ENCODE measurements around the gene MTUS2.

MTUS2 gene

GRCh38 chr13:29115842-29116241 lies 295.7 kb downstream of the MTUS2 start:
- no peaks in the 10 kb centered on the region for H3K27me3 ChIP-seq (ENCODE audit: insufficient read depth, poor library complexity, severe bottlenecking)
- DNase-seq (ENCODE audit: low read depth in 1 of 2, low spot score in 1 of 2): no peak
- no peak overlapping the region for H3K27ac ChIP-seq (replicated peaks)
- no peak for TF ChIP-seq POLR2AphosphoS5 (IDR thresholded peaks at IDR 0.05; ENCODE audit: low read depth)
- TF ChIP-seq SPI1 (IDR thresholded peaks at IDR 0.05; ENCODE audit: borderline replicate concordance, low read depth): no peak
- TF ChIP-seq GABPA (IDR thresholded peaks at IDR 0.05; ENCODE audit: low read depth): no peak
- no peak overlapping the region for H3K4me3 ChIP-seq (replicated peaks; ENCODE audit: insufficient read depth, low read length)

- no peak for DNase-seq (ENCODE audit: low read depth in 1 of 2, low spot score in 1 of 2)
- TF ChIP-seq SPI1 (IDR thresholded peaks at IDR 0.05; ENCODE audit: borderline replicate concordance, low read depth): no peak
- TF ChIP-seq POLR2AphosphoS5 (IDR thresholded peaks at IDR 0.05; ENCODE audit: low read depth): no peak
- no peak overlapping the region for H3K4me3 ChIP-seq (replicated peaks; ENCODE audit: insufficient read depth, low read length)
- no peak overlapping the region for H3K27ac ChIP-seq (replicated peaks)
- H3K27me3 ChIP-seq (ENCODE audit: insufficient read depth, poor library complexity, severe bottlenecking): no peaks in the 10 kb centered on the region
These were observed 297.5 kb downstream of the MTUS2 start for GRCh38 chr13:29117663-29118062.

GRCh38 chr13:29118471-29118870 lies 298.3 kb downstream of the MTUS2 start:
- H3K4me3 ChIP-seq (replicated peaks; ENCODE audit: insufficient read depth, low read length): no peak overlapping the region
- H3K27ac ChIP-seq (replicated peaks): no peak overlapping the region
- TF ChIP-seq POLR2AphosphoS5 (IDR thresholded peaks at IDR 0.05; ENCODE audit: low read depth) (no peak), REST (IDR thresholded peaks at IDR 0.05; ENCODE audit: insufficient replicate concordance, low read depth) (no peak), GABPA (IDR thresholded peaks at IDR 0.05; ENCODE audit: low read depth) (no peak), CTCF (IDR thresholded peaks at IDR 0.05; ENCODE audit: insufficient read depth, low read length) (no peak), SPI1 (IDR thresholded peaks at IDR 0.05; ENCODE audit: borderline replicate concordance, low read depth) (no peak)

GRCh38 chr13:29125191-29125933 lies 305.2 kb downstream of the MTUS2 start:
- Histone ChIP-seq H3K27ac (replicated peaks) (no peak overlapping the region), H3K4me3 (replicated peaks; ENCODE audit: insufficient read depth, low read length) (no peak overlapping the region)

More at GRCh38 chr13:29118471-29118870, 298.3 kb downstream of the MTUS2 start:
- H3K27me3 ChIP-seq (ENCODE audit: insufficient read depth, poor library complexity, severe bottlenecking): no peaks in the 10 kb centered on the region
- no peak for DNase-seq (ENCODE audit: low read depth in 1 of 2, low spot score in 1 of 2)

More at GRCh38 chr13:29125191-29125933, 305.2 kb downstream of the MTUS2 start:
- no peak for DNase-seq (ENCODE audit: low read depth in 1 of 2, low spot score in 1 of 2)
- H3K27me3 ChIP-seq (ENCODE audit: insufficient read depth, poor library complexity, severe bottlenecking): no peaks in the 10 kb centered on the region
- TF ChIP-seq REST (IDR thresholded peaks at IDR 0.05; ENCODE audit: insufficient replicate concordance, low read depth) (no peak), CTCF (IDR thresholded peaks at IDR 0.05; ENCODE audit: insufficient read depth, low read length) (no peak), SPI1 (IDR thresholded peaks at IDR 0.05; ENCODE audit: borderline replicate concordance, low read depth) (no peak)

All from HL-60 (cell line).